Prostate gland (tissue), 2 donors: ENCODE results near the gene CTNNA2.

Experiments used
- POLR2A ChIP-seq: fragments of 450-650 bp; IDR thresholded peaks from one replicate; pipeline ENCODE4 v1.6.1; 2016; ENCODE audit warnings: antibody characterized with exemption, mild to moderate bottlenecking
- POLR2AphosphoS5 ChIP-seq: sonication (generic); formaldehyde crosslinking; IDR thresholded peaks from one replicate; pipeline ENCODE4 v1.6.1; 2017; ENCODE audit warnings: antibody characterized with exemption
- TF ChIP-seq, protein P1 (sequence below), 4 experiments: fragments of 200-600 bp in 2 of 4; fragments of 450-650 bp in 2 of 4; sonication (generic) in 2 of 4; IDR thresholded peaks; 1 replicate in 3 of 4; 2 replicates in 1 of 4; pipeline ENCODE4 v1.5.1; 2016 to 2019; ENCODE audit warnings: antibody characterized with exemption in 4 of 4, mild to moderate bottlenecking in 2 of 4, moderate library complexity in 2 of 4

DNA sequence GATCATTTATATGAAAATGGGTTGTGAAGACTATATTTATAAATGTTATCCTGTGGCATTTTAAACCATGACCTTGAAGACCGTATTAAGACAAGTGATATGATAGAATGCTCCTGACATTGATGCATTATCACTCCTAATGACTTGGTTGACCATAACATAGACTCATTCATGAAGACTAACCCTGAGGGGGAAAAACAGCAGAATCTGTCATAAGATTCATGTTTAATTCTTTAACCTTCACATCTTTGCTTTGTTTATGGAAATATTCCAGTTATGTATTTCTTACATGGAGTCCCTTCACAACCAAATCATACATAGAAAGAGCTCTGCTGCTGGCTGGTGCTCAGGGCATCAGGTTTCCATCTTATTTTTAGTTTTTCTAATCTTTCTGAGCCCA lies 78.4 kb downstream of the CTNNA2 start:
- TF ChIP-seq POLR2AphosphoS5 (no peak), POLR2A (no peak)
- TF ChIP-seq, protein P1, sequence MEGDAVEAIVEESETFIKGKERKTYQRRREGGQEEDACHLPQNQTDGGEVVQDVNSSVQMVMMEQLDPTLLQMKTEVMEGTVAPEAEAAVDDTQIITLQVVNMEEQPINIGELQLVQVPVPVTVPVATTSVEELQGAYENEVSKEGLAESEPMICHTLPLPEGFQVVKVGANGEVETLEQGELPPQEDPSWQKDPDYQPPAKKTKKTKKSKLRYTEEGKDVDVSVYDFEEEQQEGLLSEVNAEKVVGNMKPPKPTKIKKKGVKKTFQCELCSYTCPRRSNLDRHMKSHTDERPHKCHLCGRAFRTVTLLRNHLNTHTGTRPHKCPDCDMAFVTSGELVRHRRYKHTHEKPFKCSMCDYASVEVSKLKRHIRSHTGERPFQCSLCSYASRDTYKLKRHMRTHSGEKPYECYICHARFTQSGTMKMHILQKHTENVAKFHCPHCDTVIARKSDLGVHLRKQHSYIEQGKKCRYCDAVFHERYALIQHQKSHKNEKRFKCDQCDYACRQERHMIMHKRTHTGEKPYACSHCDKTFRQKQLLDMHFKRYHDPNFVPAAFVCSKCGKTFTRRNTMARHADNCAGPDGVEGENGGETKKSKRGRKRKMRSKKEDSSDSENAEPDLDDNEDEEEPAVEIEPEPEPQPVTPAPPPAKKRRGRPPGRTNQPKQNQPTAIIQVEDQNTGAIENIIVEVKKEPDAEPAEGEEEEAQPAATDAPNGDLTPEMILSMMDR (IDR thresholded peaks at IDR 0.05) = no peak
